Peyer's patch (tissue), 4 donors: ENCODE results near the gene NTF3.

Experiments
- CTCF ChIP-seq, 6 experiments: fragments of 450-650 bp in 4 of 6; fragments of 200-600 bp in 2 of 6; sonication (generic) in 1 of 6; IDR thresholded peaks; one replicate each; pipeline ENCODE4 v1.5.1; 2017 to 2019; ENCODE audit warnings: antibody characterized with exemption in 6 of 6, mild to moderate bottlenecking in 3 of 6, moderate library complexity in 1 of 6
- POLR2A ChIP-seq, 2 donors: fragments of 450-650 bp; IDR thresholded peaks; one replicate each; pipeline ENCODE4 v1.5.1; 2017; ENCODE audit warnings: antibody characterized with exemption in 2 of 2, mild to moderate bottlenecking in 2 of 2, moderate library complexity in 2 of 2

GRCh38 chr12:5438671-5439200, 6.8 kb downstream of the NTF3 start:
- TF ChIP-seq CTCF (IDR thresholded peaks at IDR 0.05) (no peak), POLR2A (IDR thresholded peaks at IDR 0.05) (no peak)
